VCaP (cell line): Measurements from ENCODE around the gene PCDH9.

Experiments used
- H3K27ac ChIP-seq: fragments of 450-650 bp; 2 replicates; pipeline ENCODE4 v1.5.1; 2017
- TF ChIP-seq, protein P1 (sequence below): fragments of 450-650 bp; conservative IDR thresholded peaks from 2 replicates; pipeline ENCODE4 v1.5.1; 2017; ENCODE audit warnings: mild to moderate bottlenecking, moderate library complexity

The PCDH9 gene

DNA sequence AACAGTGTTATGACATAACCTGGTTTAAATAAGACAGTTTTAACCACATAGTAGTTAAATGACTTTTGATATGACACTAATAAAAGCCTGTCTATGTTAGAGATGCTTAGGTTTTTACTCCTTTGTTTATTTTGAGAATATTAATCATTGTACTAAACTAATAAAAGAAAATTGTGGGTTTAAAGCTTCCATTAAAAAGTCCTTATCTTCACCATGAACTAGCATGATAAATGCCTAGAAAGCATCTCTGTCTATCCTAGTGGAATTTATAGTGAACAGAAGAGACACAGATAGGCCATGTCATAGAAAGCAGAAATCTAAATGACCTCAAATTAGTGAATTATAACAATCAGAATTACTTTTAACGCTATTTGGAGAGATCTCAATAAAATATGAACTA is 255.2 kb downstream of the PCDH9 start:
- H3K27ac ChIP-seq: no peak overlapping the region
- TF ChIP-seq, protein P1, sequence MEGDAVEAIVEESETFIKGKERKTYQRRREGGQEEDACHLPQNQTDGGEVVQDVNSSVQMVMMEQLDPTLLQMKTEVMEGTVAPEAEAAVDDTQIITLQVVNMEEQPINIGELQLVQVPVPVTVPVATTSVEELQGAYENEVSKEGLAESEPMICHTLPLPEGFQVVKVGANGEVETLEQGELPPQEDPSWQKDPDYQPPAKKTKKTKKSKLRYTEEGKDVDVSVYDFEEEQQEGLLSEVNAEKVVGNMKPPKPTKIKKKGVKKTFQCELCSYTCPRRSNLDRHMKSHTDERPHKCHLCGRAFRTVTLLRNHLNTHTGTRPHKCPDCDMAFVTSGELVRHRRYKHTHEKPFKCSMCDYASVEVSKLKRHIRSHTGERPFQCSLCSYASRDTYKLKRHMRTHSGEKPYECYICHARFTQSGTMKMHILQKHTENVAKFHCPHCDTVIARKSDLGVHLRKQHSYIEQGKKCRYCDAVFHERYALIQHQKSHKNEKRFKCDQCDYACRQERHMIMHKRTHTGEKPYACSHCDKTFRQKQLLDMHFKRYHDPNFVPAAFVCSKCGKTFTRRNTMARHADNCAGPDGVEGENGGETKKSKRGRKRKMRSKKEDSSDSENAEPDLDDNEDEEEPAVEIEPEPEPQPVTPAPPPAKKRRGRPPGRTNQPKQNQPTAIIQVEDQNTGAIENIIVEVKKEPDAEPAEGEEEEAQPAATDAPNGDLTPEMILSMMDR: no peak

DNA sequence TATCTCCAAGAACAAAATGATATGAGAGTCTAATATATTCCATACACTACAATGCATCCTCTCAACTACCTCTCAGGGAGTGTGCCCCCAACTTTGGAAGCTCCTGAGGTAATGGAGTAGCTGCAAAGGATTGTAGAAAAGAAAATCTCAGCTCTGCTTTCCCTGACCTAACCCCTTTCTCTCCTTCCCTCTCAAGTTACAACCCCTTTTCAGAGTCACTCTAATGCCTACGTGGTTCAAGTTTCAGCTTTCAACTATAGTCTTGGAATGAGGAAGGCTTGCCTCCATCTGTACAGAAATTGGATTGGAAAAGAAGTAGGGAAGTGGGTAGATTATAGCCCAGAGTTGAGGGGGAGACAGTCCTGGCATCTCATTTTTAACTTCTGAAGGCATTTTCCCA is 256.0 kb downstream of the PCDH9 start:
- H3K27ac ChIP-seq: no peak overlapping the region
- TF ChIP-seq, protein P1: no peak

GRCh38 chr13:66972659-66973058 is 257.5 kb downstream of the PCDH9 start:
- H3K27ac ChIP-seq: no peak overlapping the region
- TF ChIP-seq, protein P1: no peak

- no peak overlapping the region for H3K27ac ChIP-seq
- TF ChIP-seq, protein P1: no peak
Measured at GRCh38 chr13:66971004-66971403, 259.1 kb downstream of the PCDH9 start.

- TF ChIP-seq, protein P1: no peak
Measured at GRCh38 chr13:66969291-66969690, 260.8 kb downstream of the PCDH9 start.

GRCh38 chr13:66967811-66968597 is 262.1 kb downstream of the PCDH9 start:
- no peak overlapping the region for H3K27ac ChIP-seq
- TF ChIP-seq, protein P1: no peak

More at GRCh38 chr13:66969291-66969690, 260.8 kb downstream of the PCDH9 start:
- H3K27ac ChIP-seq: no peak overlapping the region

DNA sequence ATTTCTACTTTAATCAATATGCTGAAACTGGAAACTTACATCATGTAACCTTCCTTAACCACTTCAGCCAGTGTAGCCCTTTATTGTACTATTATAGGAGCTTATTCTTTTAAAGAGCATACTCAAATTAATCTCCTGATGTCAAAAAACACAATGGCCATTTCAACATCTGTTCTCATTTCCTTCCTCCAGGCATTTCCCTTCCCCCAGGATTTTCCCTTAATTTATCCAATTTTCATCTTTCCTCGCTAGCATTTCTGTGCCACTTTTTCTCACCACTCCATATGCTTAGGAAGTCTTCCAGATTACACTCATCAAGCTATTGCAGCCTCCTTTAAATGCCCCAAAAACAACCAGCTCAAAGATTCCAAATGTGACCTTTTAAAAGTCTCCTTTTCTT is 265.0 kb downstream of the PCDH9 start:
- H3K27ac ChIP-seq: no peak overlapping the region
- TF ChIP-seq, protein P1: no peak
